Suprapubic skin (tissue), 4 donors: ENCODE results near the gene DNAJB14. TPM values are rescaled to one million over a fixed set of nuclear protein-coding genes. Genes with fewer than 3 reads are reported as not detected.

Experiments used
- DNase-seq, 2 donors: peaks; one replicate each; pipeline ENCODE4 v3.0.0-alpha.2; 2019; ENCODE audit warnings: low spot score in 2 of 2
- H3K27ac ChIP-seq: fragments of 200-600 bp; sonication (generic); one replicate; pipeline ENCODE4 v1.5.1; 2019
- H3K27me3 ChIP-seq: fragments of 200-600 bp; sonication (generic); one replicate; pipeline ENCODE4 v1.5.1; 2019
- H3K36me3 ChIP-seq: fragments of 200-600 bp; sonication (generic); one replicate; pipeline ENCODE4 v1.5.1; 2019
- H3K4me1 ChIP-seq: fragments of 200-600 bp; sonication (generic); one replicate; pipeline ENCODE4 v1.5.1; 2019
- H3K4me3 ChIP-seq: fragments of 200-600 bp; sonication (generic); one replicate; pipeline ENCODE4 v1.5.1; 2019; ENCODE audit warnings: mild to moderate bottlenecking
- H3K9me3 ChIP-seq: fragments of 200-600 bp; sonication (generic); one replicate; pipeline ENCODE4 v1.5.1; 2019
- CTCF ChIP-seq, 2 donors: fragments of 200-600 bp in 1 of 2; fragments of 450-650 bp in 1 of 2; sonication (generic) in 1 of 2; IDR thresholded peaks; one replicate each; pipeline ENCODE4 v1.5.1; 2016 to 2019; ENCODE audit warnings: antibody characterized with exemption in 2 of 2, mild to moderate bottlenecking in 1 of 2, moderate library complexity in 1 of 2
- EP300 ChIP-seq: sonication (generic); formaldehyde crosslinking; IDR thresholded peaks from one replicate; pipeline ENCODE4 v1.6.1; 2017; ENCODE audit warnings: antibody characterized with exemption
- POLR2A ChIP-seq, 2 donors: fragments of 450-650 bp; IDR thresholded peaks; one replicate each; pipeline ENCODE4 v1.6.1; 2017; ENCODE audit warnings: antibody characterized with exemption in 2 of 2, mild to moderate bottlenecking in 2 of 2, moderate library complexity in 2 of 2
- POLR2AphosphoS5 ChIP-seq, 3 donors: sonication (generic); formaldehyde crosslinking; IDR thresholded peaks; one replicate each; pipeline ENCODE4 v1.6.1; 2017; ENCODE audit warnings: antibody characterized with exemption in 3 of 3
- WGBS: methylation state at CpG from one replicate; pipeline ENCODE4 v1.1.5; 2018; 5-methylcytosine and 5-hydroxymethylcytosine counted together
- total RNA-seq, 4 donors: library from RNA; depleted of rRNA; stranded (reverse); fragments of >200 nt; gene quantifications; one replicate each; pipeline ENCODE4 v1.1.0, GENCODE V29; 2016

The DNAJB14 gene
- total RNA-seq, 4 donors from 2014 or later = 19.4 to 30.9 (median 19.8) TPM

DNA sequence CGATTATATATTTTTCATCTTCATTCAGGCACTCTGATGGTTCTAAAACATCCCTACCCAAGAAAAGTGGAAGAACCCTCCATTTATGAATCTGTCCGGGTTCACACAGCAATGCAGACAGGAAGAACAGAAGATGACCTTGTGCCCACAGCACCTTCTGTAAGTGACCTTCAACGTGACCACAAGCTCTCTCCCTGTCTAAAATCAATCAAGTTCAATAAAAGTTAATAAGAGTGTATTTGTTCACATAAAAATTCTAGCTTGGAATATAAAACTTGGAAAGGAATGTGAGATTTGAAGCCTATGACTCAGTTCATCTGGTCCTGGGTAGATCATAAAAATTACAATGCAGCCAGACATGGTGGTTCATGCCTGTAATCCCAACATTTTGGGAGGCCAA lies 93.2 kb downstream of the DNAJB14 start:
- 89% methylated on average over 3 of the region's 3 CpGs for WGBS
- no peaks in the 10 kb centered on the region for H3K27me3 ChIP-seq
- DNase-seq = no peak

GRCh38 chr4:99852199-99852749 lies 94.1 kb downstream of the DNAJB14 start:
- Histone ChIP-seq H3K4me1 (no peaks in the 10 kb centered on the region), H3K4me3 (no peak overlapping the region), H3K9me3 (no peaks in the 10 kb centered on the region), H3K36me3 (no peaks in the 10 kb centered on the region), H3K27ac (no peak overlapping the region), H3K27me3 (no peaks in the 10 kb centered on the region)
- DNase-seq = no peak
- WGBS = 84% methylated on average over 3 of the region's 3 CpGs
- TF ChIP-seq EP300 (no peak), CTCF (IDR thresholded peaks at IDR 0.05) (no peak), POLR2A (IDR thresholded peaks at IDR 0.05) (no peak), POLR2AphosphoS5 (IDR thresholded peaks at IDR 0.05) (no peak)

More for the DNA sequence above, 93.2 kb downstream of the DNAJB14 start:
- Histone ChIP-seq H3K4me1 (no peaks in the 10 kb centered on the region), H3K36me3 (no peaks in the 10 kb centered on the region), H3K9me3 (no peaks in the 10 kb centered on the region), H3K27ac (no peak overlapping the region), H3K4me3 (no peak overlapping the region)
- TF ChIP-seq POLR2AphosphoS5 (IDR thresholded peaks at IDR 0.05) (no peak), CTCF (IDR thresholded peaks at IDR 0.05) (no peak), POLR2A (IDR thresholded peaks at IDR 0.05) (no peak), EP300 (no peak)

- TF ChIP-seq CTCF (IDR thresholded peaks at IDR 0.05) (no peak), POLR2A (IDR thresholded peaks at IDR 0.05) (no peak), POLR2AphosphoS5 (IDR thresholded peaks at IDR 0.05) (no peak), EP300 (no peak)
- Histone ChIP-seq H3K27ac (no peak overlapping the region), H3K36me3 (no peaks in the 10 kb centered on the region), H3K27me3 (no peaks in the 10 kb centered on the region), H3K4me1 (no peaks in the 10 kb centered on the region), H3K4me3 (no peak overlapping the region), H3K9me3 (no peaks in the 10 kb centered on the region)
- DNase-seq = no peak
- WGBS = 87% methylated on average over 4 of the region's 4 CpGs
Observed at GRCh38 chr4:99848591-99849001, 97.8 kb downstream of the DNAJB14 start.

DNA sequence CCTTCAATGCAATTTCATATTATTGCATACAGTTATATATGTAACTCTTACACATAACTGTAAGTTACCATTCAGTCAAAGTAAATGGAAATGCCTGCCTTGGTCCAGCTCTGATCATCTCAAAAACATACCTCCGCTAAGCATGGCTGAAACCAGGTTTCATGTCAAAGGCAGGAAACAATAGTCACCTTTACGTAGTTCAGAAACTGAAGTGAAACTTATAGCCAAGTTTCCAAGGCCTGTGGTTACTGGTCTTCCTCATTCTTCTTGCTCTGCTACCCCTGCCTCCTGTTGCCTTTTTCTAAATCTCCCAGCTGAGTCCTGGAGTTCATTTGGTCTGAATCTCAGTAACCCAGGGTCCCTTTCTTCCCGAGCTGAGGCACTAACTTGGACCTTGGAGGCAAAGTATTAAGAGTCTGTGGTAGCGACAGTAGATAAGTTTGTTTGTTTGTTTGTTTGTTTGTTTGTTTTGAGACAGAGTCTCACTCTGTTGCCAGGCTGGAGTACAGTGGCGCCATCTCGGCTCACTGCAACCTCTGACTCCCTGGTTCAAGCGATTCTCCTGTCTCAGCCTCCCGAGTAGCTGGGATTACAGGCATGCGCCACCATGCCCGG lies 98.9 kb downstream of the DNAJB14 start:
- Histone ChIP-seq H3K27me3 (no peaks in the 10 kb centered on the region), H3K9me3 (no peaks in the 10 kb centered on the region), H3K4me3 (no peak overlapping the region), H3K36me3 (no peaks in the 10 kb centered on the region), H3K27ac (no peak overlapping the region), H3K4me1 (no peaks in the 10 kb centered on the region)
- WGBS = 89% methylated on average over 10 of the region's 10 CpGs
- no peak for DNase-seq
- TF ChIP-seq EP300 = no peak
- TF ChIP-seq CTCF (IDR thresholded peaks at IDR 0.05) = no peak
- TF ChIP-seq POLR2AphosphoS5 (IDR thresholded peaks at IDR 0.05) = no peak
- TF ChIP-seq POLR2A (IDR thresholded peaks at IDR 0.05) = no peak

DNA sequence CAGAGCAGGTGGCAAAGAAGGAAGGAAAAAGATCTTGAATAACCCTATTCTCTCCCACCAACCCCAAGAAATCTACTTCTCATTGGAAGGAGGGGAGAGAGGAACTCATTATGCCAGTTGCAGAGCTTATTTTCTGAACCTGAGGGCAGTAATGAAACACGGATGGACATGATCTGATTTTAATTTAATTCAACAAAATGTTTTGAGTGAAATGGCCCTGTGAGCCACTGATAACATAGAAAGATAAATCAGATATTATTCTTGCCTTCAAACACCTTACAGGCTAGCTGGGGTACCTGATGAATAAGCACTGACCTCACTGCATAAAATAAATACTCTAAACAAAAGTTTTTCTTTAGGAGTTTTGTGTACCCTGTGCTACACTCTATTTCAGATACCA lies 99.5 kb downstream of the DNAJB14 start:
- TF ChIP-seq CTCF (IDR thresholded peaks at IDR 0.05) = no peak
- TF ChIP-seq EP300 = no peak
- TF ChIP-seq POLR2AphosphoS5 (IDR thresholded peaks at IDR 0.05) = no peak
- TF ChIP-seq POLR2A (IDR thresholded peaks at IDR 0.05) = no peak
- Histone ChIP-seq H3K9me3 (no peaks in the 10 kb centered on the region), H3K27me3 (no peaks in the 10 kb centered on the region), H3K36me3 (no peaks in the 10 kb centered on the region), H3K27ac (no peak overlapping the region), H3K4me1 (no peaks in the 10 kb centered on the region), H3K4me3 (no peak overlapping the region)
- DNase-seq = no peak
- 38% methylated on average over 1 of the region's 1 CpG for WGBS

Other genes with a start within 250 kb of the DNAJB14 start
- 10 to 100 TPM; 14.6 to 52.2 (median 25.7) TPM for gene DAPP1, start 129.8 kb downstream of the DNAJB14 start, total RNA-seq
- gene LAMTOR3, start 52.2 kb downstream of the DNAJB14 start, total RNA-seq = 10 to 100 TPM; 34.4 to 49.5 (median 39.3) TPM
- 100 to 1,000 TPM in 3 of 4 donors, 10 to 100 TPM in 1; 95.3 to 132 (median 113) TPM for gene H2AZ1, start 3.7 kb upstream of the DNAJB14 start, total RNA-seq
- gene DDIT4L, start 243.8 kb upstream of the DNAJB14 start, total RNA-seq = 1 to 10 TPM in 3 of 4 donors, under 1 TPM in 1; 0.39 to 4.7 (median 1.6) TPM